Activated T-helper 2 cell treated with anti-CD3 and anti-CD28 coated beads, Interferon-gamma antibody, Interleukin-2, Interleukin-4, amounts not matched to agents 10 μg/mL and 5 μg/mL and 100 μg/mL, durations not matched to agents 14 hours and 24 hours and 36 hours (primary cell): Measurements from ENCODE around the gene DLD. TPM values are rescaled to one million over a fixed set of nuclear protein-coding genes. Genes with fewer than 3 reads are reported as not detected.
"Not testable (repeated sequence)": the region's sequence is repeated elsewhere in the genome, so short reads cannot be mapped to it uniquely, and the experiment has no call there.

Experiments used
- DNase-seq: peaks from one replicate; pipeline ENCODE4 v3.0.0; 2021; ENCODE audit warnings: low spot score
- H3K27ac Mint-ChIP-seq: one replicate; pipeline ENCODE4 v1.8.0; 2021; ENCODE audit warnings: mixed read lengths
- H3K27me3 Mint-ChIP-seq: one replicate; pipeline ENCODE4 v1.8.0; 2021; ENCODE audit warnings: low read depth, mixed read lengths
- H3K36me3 Mint-ChIP-seq: one replicate; pipeline ENCODE4 v1.8.0; 2021; ENCODE audit warnings: low read depth, mixed read lengths
- H3K4me1 Mint-ChIP-seq: one replicate; pipeline ENCODE4 v1.8.0; 2021; ENCODE audit warnings: low read depth, mixed read lengths
- H3K4me3 Mint-ChIP-seq: one replicate; pipeline ENCODE4 v1.8.0; 2021; ENCODE audit warnings: low read depth, mild to moderate bottlenecking, moderate library complexity, mixed read lengths
- H3K9me3 Mint-ChIP-seq: one replicate; pipeline ENCODE4 v1.8.0; 2021; ENCODE audit warnings: mixed read lengths
- intact Hi-C: fragments of 100-400 bp; cut with micrococcal nuclease; formaldehyde crosslinking; loops from one replicate; pipeline ENCODE4 v1.15.1; 2023
- total RNA-seq: library from RNA; stranded (reverse); gene quantifications from 2 replicates; pipeline ENCODE4 v1.2.3, GENCODE V29; 2022

The DLD gene, protein sequence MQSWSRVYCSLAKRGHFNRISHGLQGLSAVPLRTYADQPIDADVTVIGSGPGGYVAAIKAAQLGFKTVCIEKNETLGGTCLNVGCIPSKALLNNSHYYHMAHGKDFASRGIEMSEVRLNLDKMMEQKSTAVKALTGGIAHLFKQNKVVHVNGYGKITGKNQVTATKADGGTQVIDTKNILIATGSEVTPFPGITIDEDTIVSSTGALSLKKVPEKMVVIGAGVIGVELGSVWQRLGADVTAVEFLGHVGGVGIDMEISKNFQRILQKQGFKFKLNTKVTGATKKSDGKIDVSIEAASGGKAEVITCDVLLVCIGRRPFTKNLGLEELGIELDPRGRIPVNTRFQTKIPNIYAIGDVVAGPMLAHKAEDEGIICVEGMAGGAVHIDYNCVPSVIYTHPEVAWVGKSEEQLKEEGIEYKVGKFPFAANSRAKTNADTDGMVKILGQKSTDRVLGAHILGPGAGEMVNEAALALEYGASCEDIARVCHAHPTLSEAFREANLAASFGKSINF
- 104 and 108 TPM in 2 replicates for total RNA-seq

DNA sequence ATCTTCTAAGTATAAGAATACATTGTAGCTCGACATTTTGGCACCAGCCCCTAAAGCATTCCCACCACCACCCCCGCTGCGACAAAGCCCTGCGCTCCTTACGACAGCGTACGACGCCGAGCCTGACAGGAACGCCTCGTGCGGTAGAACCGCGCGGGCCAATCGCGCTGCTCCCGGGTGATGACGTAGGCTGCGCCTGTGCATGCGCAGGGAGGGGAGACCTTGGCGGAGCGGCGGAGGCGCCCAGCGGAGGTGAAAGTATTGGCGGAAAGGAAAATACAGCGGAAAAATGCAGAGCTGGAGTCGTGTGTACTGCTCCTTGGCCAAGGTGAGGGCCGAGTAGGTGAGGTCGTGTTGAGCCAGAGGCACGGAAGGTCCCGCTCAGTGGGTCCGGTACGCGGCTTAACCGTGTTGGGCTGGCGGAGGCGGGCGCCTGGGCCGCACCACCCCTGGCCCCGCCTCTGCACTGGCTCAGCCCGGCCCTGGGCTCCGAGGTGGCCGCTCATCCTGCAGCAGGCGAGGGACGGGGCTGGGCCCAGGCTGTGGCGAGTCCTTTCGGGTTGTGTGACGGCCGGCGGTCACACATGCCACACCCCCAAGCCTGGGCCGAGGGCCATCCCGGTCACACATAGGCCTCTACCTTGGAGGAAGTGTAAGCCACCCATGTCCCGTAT, at the start of gene DLD:
Gene DLD, plus strand, starts transcription at position 222 of the 674 bp plus-strand sequence. Its CDS starts 68 bp downstream, at position 290.
- H3K4me3 Mint-ChIP-seq, result peak within 1 kb of the TSS; percentile 93
- peaks cover 36% of the 10 kb centered on the region for H3K36me3 Mint-ChIP-seq
- peak within 1 kb of the TSS; percentile 99 for H3K27ac Mint-ChIP-seq
- no peaks in the 10 kb centered on the region for H3K9me3 Mint-ChIP-seq
- H3K4me1 Mint-ChIP-seq, result peaks cover 45% of the 10 kb centered on the region
- H3K27me3 Mint-ChIP-seq, result no peaks in the 10 kb centered on the region
- peak; percentile 92 for DNase-seq
- intact Hi-C loops, result loop anchor here (1.0 to 5.0 kb wide), 2 partner anchors 148 to 246 kb away; no protein-coding TSS in a partner anchor

DNA sequence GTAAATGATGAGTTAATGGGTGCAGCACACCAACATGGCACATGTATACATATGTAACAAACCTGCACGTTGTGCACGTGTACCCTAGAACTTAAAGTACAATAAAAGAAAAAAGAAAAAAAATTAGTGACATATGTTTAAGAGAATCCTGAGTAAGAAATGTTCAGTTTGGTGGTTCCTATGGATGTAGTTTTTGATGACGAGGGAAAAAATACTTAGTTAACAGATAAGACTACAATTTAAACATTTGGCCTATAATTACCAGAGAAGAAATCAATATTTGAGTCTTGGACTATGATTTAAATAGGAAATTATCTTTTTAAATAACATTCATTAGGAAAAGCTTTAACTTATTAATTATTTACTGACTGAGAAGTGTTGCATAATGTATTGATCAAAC, 48.8 kb upstream of the DLD start:
- intact Hi-C loops, result no loop called here
- H3K9me3 Mint-ChIP-seq, result peaks cover 4% of the 10 kb centered on the region
- H3K27me3 Mint-ChIP-seq, result peaks cover 2% of the 10 kb centered on the region
- no peak overlapping the region for H3K4me3 Mint-ChIP-seq
- peaks cover 3% of the 10 kb centered on the region for H3K36me3 Mint-ChIP-seq
- H3K27ac Mint-ChIP-seq, result no peak overlapping the region
- no peaks in the 10 kb centered on the region for H3K4me1 Mint-ChIP-seq
- no peak for DNase-seq

DNA sequence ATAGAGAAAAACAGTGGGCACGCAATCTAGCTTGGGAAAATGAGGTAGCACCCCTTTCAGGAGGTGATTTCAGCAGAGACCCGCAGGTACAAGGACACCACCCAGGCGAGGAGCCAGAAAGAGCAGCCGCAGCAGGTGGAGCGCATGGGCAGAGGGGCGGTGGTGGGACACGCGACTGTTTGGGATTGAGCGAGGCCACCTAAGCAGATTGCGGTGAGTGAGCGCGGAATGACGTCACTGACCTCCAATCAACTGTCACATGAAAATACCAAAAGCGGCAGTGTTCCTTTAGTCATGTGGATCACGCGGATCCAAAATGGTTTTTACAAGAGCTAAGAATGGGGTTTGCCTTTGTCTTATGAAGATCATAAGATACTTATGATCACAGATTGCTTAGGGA, 47.8 kb upstream of the DLD start:
- Mint-ChIP-seq H3K27me3 (peaks cover 2% of the 10 kb centered on the region), H3K4me1 (no peaks in the 10 kb centered on the region), H3K36me3 (peaks cover 3% of the 10 kb centered on the region), H3K4me3 (no peak overlapping the region), H3K27ac (no peak overlapping the region), H3K9me3 (peaks cover 4% of the 10 kb centered on the region)
- intact Hi-C loops, result no loop called here
- DNase-seq, result no peak

DNA sequence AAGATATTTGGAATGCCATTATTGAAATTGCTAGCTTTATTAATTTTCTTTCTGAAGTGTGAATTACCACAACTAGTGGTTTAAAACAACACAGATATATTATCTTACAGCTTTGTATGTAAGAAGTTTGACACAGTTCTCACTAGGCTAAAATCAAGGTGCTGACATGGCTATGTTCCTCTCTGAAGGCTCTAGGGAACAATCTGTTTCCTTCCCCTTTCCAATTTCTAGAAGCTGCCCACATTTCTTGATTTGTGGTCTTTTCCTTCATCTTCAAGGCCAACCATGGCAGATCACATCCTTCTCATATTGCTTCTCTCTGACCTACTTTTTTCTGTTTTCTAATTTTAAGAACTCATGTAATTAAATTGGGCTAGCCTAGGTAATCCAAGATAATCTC, 44.7 kb upstream of the DLD start:
- Mint-ChIP-seq H3K4me3 (no peak overlapping the region), H3K27ac (no peak overlapping the region), H3K27me3 (peaks cover 2% of the 10 kb centered on the region), H3K36me3 (no peaks in the 10 kb centered on the region), H3K9me3 (no peaks in the 10 kb centered on the region), H3K4me1 (no peaks in the 10 kb centered on the region)
- intact Hi-C loops, result no loop called here
- no peak for DNase-seq

DNA sequence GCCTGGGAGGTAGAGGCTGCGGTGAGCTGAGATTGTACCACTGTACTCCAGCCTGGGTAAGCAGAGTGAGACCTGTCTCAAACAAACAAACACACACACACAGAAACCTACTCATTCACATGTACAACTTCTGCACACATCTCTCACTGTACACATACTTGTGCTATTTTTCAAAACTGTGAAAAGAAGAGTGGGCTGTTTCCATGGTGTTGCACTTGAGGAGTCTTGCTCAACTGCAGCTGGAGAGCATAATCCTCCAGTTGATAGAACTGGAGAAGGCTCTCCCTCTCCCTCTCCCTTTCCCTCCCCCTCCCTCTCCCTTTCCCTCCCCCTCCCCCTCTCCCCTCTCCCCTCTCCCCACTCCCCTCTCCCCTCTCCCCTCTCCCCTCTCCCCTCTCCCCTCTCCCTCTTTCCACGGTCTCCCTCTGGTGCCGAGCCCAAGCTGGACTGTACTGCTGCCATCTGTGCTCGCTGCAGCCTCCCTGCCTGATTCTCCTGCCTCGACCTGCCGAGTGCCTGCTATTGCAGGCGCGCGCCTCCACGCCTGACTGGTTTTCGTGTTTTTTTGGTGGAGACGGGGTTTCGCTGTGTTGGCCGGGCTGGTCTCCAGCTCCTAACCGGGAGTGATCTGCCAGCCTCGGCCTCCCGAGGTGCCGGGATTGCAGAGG, 43.7 kb upstream of the DLD start:
- intact Hi-C loops, result no loop called here
- H3K27ac Mint-ChIP-seq, result no peak overlapping the region
- DNase-seq, result no peak
- peaks cover 4% of the 10 kb centered on the region for H3K27me3 Mint-ChIP-seq
- no peaks in the 10 kb centered on the region for H3K9me3 Mint-ChIP-seq
- no peaks in the 10 kb centered on the region for H3K36me3 Mint-ChIP-seq
- no peak overlapping the region for H3K4me3 Mint-ChIP-seq
- H3K4me1 Mint-ChIP-seq, result no peaks in the 10 kb centered on the region

DNA sequence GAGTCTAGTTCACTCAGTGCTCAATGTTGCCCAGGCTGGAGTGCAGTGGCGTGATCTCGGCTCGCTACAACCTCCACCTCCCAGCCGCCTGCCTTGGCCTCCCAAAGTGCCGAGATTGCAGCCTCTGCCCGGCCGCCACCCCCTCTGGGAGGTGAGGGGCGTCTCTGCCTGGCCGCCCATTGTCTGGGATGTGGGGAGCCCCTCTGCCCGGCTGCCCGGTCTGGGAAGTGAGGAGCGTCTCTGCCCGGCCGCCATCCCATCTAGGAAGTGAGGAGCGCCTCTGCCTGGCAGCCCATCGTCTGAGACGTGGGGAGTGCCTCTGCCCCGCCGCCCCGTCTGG, 43.2 kb upstream of the DLD start:
- H3K36me3 Mint-ChIP-seq, H3K4me3 Mint-ChIP-seq, H3K4me1 Mint-ChIP-seq, H3K27me3 Mint-ChIP-seq, intact Hi-C loops, H3K9me3 Mint-ChIP-seq, DNase-seq, H3K27ac Mint-ChIP-seq: not testable (repeated sequence)

DNA sequence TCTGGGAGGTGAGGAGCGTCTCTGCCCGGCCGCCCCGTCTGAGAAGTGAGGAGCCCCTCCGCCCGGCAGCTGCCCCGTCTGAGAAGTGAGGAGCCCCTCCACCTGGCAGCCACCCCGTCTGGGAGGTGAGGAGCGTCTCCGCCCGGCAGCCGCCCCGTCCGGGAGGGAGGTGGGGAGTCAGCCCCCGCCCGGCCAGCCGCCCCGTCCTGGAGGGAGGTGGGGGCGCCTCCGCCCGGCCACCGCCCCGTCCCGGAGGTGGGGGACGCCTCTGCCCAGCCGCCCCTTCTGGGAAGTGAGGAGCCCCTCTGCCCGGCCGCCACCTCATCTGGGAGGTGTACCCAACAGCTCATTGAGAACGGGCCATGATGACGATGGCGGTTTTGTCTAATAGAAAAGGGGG, 42.8 kb upstream of the DLD start:
- intact Hi-C loops, H3K27ac Mint-ChIP-seq, H3K4me1 Mint-ChIP-seq, H3K36me3 Mint-ChIP-seq, H3K9me3 Mint-ChIP-seq, H3K4me3 Mint-ChIP-seq, H3K27me3 Mint-ChIP-seq, DNase-seq: not testable (repeated sequence)

DNA sequence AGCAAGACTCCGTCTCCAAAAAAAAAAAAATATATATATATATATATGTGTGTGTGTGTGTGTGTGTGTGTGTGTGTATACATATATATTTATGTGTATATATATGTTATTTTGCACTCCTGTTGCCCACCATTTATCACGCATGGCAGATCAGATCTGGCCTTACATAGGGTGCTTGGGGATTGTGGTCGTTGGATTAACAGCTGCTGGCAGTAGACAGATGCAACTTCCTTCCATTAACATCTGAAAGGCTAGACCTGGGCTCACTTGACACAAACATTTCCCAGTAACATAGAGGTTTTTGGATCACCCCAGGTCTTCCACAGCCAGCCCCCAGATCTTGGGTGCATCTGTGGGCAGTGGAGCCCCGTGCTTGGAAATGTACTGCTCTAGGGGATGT, 40.8 kb upstream of the DLD start:
- no peak overlapping the region for H3K4me3 Mint-ChIP-seq
- no peak overlapping the region for H3K27ac Mint-ChIP-seq
- H3K4me1 Mint-ChIP-seq, result no peaks in the 10 kb centered on the region
- H3K36me3 Mint-ChIP-seq, result no peaks in the 10 kb centered on the region
- H3K9me3 Mint-ChIP-seq, result no peaks in the 10 kb centered on the region
- DNase-seq, result no peak
- peaks cover 4% of the 10 kb centered on the region for H3K27me3 Mint-ChIP-seq
- intact Hi-C loops, result no loop called here

DNA sequence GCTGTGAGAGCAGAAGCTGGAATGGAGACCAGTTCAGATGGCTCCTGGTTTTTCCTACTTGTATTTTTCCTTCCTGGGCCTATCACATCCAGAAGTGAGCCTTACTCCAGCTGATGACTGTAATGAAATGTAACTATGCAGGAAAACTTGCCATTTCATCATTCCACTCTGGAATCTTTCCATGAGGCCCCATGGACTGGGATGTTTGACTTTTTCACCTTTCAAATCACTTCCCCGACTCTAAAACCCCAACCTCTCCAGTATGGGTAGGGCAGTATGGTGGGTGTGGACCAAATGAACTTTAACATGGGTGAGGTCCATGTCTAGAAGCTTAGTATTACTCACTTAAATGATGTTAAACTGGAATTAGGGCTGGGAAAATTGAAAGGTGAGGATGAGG, 40.3 kb upstream of the DLD start:
- intact Hi-C loops, result no loop called here
- no peaks in the 10 kb centered on the region for H3K9me3 Mint-ChIP-seq
- H3K27me3 Mint-ChIP-seq, result peaks cover 4% of the 10 kb centered on the region
- H3K36me3 Mint-ChIP-seq, result no peaks in the 10 kb centered on the region
- no peak overlapping the region for H3K4me3 Mint-ChIP-seq
- H3K4me1 Mint-ChIP-seq, result no peaks in the 10 kb centered on the region
- H3K27ac Mint-ChIP-seq, result no peak overlapping the region
- DNase-seq, result no peak

DNA sequence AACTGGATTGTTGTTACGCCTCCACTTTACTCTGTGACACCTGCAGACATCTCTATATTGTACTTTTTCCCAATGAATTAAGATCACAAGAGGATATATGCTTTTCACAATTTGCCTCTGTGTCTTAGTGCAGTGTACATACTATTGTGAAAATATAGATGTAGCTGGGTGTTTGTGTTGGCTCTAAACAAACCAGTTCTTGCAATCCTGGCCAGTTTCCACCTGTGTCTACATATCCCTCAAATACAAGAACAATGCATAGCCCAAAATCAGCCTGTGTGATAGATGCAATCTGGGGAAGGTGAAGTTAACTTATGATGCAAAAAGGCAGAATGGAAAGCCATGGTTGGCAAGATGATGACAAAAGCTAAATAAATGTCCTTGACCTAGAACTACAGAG, 36.5 kb upstream of the DLD start:
- peaks cover 19% of the 10 kb centered on the region for H3K4me1 Mint-ChIP-seq
- no peak overlapping the region for H3K27ac Mint-ChIP-seq
- no peaks in the 10 kb centered on the region for H3K9me3 Mint-ChIP-seq
- peaks cover 2% of the 10 kb centered on the region for H3K27me3 Mint-ChIP-seq
- no peak for DNase-seq
- no peak overlapping the region for H3K4me3 Mint-ChIP-seq
- H3K36me3 Mint-ChIP-seq, result no peaks in the 10 kb centered on the region
- intact Hi-C loops, result no loop called here

DNA sequence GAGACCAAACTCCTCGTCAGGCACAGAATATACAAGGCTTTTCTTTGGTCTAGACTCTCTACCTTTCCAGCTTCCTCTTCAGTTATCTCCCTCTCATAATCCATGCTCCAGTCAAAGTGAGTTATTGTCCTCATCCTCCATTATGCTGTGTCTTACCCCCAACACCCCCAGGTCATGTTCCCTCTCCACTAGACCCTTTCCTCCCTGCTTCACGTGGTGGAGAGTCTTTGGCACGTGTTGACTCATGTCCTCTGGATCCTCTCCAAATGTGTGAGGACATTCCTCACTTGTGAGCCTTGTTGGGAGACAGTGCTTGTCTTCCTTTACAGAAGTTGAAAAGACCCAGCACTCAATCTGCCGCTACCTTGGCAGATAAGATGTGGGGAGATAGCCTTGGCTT, 36.0 kb upstream of the DLD start:
- Mint-ChIP-seq H3K4me1 (peaks cover 20% of the 10 kb centered on the region), H3K4me3 (no peak overlapping the region), H3K36me3 (no peaks in the 10 kb centered on the region), H3K27ac (no peak overlapping the region), H3K27me3 (peaks cover 2% of the 10 kb centered on the region), H3K9me3 (no peaks in the 10 kb centered on the region)
- intact Hi-C loops, result no loop called here
- DNase-seq, result no peak

DNA sequence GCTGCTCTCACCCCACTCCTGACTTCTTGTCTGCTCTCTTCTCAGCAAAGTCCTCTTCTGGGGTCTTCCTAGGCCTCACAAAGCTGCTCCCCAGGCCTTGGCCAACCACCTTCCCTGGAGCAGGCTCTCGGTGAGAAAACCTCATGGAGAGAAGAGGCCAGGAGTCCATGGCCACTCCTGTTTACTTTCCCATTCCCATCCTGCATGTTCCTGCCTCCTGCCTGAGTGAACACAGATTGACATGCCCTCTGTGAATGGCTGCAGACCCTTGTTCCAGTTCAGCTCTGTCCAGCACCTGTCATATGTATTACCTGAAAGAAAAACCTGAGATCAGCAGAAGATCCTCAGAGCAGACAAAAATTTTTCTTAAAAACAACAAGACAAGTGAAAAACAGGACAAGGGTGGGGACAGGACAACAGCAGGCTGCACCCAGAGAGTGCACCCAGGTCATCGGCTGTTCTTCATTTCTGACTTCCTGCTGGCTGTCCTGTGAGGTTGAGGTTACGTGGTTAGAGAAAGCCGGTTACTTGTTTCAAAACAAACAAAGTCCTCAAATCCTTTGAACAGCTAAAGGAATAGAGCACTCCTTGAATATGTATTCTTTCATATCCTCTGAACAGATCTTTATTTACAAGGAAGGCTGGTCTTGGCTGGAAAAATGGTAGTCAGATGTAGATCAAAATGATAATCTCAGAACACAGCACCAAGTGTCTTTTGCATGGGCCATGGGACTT, 34.0 kb upstream of the DLD start:
- Mint-ChIP-seq H3K4me1 (peaks cover 23% of the 10 kb centered on the region), H3K9me3 (no peaks in the 10 kb centered on the region), H3K27me3 (peaks cover under 1% of the 10 kb centered on the region), H3K4me3 (peak overlapping the region; percentile 17), H3K36me3 (no peaks in the 10 kb centered on the region), H3K27ac (peak overlapping the region; percentile 62)
- intact Hi-C loops, result loop anchor here (1.0 kb wide), 1 partner anchor 8 kb away; no protein-coding TSS in a partner anchor
- peak; percentile 39 for DNase-seq
